CD4-positive, alpha-beta T cell treated with Interleukin-1 beta for 1 hour (primary cell): ENCODE data around the gene COBLL1.

ENCODE experiments used
- DNase-seq, 2 donors: peaks; one replicate each; pipeline ENCODE4 v3.0.0-alpha.2; 2020 to 2022

Gene COBLL1

DNA sequence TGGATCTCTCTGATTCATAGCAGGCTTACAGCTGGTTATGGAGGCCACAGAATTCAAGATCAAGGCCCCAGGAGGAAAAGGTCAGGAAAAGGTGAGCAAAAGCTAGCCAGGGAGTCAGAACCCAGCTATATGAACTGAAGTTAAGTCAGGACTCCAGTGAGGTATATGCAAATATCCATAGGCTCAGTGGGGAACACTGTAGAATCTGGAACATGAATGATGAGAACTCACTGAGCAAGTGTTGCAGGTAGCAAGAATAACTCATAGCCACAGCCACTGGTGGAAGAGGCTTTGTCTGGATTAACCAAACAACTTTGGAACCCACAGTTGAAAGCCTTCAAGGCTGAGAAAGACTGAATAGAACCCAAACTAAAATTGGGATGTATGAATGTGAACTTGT is 24.7 kb downstream of the COBLL1 start:
- DNase-seq = no peak

GRCh38 chr2:164816046-164816445 is 25.6 kb downstream of the COBLL1 start:
- DNase-seq = no peak

- DNase-seq = no peak
These were observed 26.4 kb downstream of the COBLL1 start for GRCh38 chr2:164815071-164815793.

DNA sequence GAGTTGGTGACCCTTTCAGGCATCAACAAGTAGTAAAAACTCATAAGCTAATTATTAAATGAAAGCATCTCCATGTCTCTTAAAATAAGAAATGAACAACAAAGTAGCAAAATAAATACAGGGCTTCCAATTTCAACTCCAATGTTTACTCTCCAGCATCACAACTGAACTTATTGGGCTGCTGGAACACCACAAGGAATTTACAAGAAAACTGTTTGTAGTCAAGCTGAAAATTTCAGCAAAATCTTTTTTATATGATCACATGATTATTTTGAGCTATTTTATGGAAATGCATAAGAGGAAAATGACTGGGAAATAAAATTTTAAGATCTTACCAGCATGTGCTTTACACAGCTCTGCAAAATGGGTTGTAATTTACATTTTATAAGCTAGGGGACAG is 28.1 kb downstream of the COBLL1 start:
- DNase-seq = no peak

DNA sequence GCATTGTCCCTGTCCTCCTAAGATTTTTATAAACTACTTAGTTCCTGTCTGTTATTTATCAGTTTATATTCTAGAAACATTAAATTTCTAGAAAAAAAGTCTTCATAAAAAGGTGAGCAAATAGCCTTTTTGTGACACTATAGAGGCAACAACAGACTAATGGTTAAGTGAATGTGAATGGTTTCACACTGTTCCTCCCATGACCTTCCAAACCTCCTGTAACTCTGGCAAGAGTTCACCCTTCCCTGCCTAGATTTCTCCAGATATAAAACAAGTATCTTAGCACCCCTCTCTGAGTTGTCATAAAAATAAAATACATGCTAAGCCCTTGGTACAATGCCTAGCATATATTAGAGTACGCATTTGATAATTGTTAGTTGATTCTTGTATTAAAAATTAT is 29.2 kb downstream of the COBLL1 start:
- no peak for DNase-seq

GRCh38 chr2:164811819-164812218 is 29.8 kb downstream of the COBLL1 start:
- DNase-seq = no peak

GRCh38 chr2:164810843-164811242 is 30.8 kb downstream of the COBLL1 start:
- no peak for DNase-seq

- DNase-seq = no peak
These were observed 32.8 kb downstream of the COBLL1 start for GRCh38 chr2:164808776-164809175.

DNA sequence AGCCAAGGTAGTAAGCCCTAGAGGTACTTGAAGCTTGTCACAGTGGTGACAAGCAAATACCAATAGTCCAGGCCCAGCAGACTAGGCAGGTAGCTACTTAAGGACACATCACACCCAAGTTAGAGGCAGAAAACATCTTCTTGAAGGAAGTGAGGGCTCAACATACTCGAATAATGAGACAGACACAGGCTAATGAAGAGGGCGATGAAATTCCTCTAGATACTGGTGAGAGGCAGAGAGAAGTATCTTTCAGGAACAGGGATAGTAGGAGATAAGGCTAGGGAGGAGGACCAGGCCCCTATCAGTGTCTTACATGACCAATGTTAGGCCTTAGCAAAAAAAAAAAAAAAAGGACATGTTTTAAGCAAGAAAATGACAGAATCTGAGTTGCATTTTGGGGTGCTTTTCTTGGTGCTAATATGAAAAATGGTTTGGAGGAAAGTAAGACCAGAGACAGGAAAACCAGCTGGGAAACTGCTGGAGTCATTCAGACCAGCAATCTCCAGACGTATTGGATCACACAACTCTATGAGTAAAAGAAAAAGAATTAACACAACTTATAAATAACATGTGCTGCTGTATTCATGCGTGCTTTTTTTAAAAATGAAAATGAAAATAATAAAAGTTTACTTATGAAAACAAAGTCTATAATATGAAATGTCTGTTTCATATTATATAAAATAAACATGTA is 37.7 kb downstream of the COBLL1 start:
- no peak for DNase-seq

DNA sequence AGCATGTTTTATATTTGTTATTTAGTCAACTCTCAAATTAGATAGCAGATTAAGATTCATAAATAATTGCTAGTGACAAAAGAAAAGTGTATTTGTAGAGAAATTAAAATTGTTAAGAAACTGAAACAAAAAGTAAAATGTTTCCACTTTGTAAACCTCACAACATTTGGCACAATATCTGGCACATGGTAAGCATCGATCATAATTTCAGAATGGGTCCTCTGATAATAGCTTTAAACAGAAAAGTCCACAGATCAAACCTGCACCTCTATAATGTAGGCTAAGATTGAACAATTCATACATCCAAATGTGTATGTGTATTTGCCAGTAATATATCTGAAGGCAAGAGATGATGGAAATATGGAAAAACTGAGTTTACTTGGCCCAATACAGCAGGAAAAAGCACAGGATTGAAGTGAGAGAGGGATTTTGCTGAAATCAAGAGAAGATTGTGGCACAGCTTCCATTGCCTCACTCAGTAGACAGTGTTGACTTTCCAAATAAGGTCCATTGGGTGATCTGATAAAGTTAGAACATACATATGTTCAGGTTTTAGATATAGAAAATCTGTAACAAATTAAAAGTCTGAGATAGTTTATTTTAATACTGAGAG is 39.4 kb downstream of the COBLL1 start:
- no peak for DNase-seq

DNA sequence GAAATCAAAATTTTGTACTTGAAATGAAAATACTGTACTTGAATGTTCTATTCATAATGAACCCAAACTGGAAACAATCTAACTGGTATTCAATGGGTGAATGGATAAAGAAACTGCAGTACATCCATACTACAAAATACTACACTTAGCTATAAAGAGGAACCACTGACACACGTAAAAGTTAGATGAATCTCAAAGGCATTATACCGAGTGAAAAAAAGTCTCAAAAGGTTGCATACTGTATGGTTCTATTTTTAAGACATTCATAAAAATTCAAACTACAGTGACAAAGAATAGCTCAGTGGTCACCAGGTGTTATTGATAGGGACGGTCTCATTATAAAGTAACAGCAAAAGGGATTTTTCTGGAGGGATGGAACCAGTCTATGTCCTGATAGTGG is 41.1 kb downstream of the COBLL1 start:
- DNase-seq = no peak

DNA sequence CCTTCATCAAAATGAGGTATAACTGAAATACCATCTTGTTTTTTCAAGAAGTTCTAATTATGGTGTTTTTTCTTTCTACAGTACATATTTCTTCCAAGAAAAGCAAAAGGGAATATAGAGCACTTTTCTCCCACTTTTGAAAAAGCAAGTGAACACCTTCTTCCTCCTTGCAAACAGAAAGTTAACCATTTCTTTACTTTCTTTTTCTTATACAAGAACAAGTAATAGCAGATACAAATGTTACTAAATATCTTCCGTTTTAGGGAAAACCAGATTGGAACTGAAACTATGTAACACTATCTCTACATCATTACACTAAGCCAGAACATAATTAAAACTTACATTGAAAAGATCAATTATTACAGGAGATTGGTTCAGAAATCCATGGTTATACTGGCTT is 44.0 kb downstream of the COBLL1 start:
- DNase-seq = no peak

DNA sequence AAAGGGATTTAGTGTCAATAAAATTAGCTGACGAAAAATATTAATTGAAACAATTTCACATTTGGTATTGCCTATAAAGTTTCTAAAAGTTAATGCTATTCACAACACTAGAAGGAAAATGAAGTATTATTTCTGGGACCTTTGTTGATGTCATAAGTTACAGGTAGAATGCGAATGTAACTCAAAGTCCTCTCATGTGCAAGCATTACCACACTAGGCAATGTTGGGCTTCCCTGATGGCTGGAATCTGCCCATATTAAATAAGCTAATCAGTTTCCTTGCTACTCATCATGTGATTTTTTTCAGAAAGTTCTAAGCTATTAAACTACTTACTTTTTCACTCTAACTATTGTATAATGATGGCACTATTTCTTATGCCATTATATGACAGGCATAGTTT is 44.6 kb downstream of the COBLL1 start:
- no peak for DNase-seq

DNA sequence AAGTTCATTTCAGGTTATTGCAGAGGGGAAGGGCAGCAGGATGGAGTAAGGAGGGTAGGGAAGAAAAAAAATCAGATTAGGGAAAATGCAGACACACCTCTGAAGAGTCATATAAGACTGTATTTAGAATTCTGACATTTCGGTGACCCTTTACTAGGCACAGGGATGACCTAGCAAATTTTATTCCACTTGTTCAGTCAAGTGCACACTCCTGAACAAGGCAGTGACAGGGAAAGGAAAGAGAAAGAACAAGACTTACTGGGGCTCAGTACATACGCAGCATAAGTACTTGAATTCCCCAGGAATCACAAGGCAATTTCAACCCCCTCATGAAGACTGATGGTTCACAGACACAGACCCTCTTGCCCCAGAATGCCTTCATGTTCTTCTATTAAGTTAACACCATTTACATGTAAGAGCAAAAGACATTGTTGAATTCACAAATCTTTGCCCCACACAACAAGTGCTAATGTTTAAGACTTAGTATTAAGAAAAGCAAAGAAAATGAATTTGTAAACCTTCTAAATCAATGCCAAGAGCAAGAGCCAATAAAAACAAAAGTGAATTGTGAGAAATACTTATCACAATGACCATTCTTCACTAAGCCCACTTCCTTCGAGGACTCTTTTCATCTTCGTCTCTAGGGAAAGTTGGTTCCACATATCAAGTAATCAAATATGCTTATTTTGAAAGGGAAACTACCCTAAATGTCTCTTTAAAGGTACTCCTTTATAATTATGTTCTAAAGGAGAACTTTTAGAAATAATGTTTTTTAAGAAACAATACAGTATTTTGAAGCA is 47.0 kb downstream of the COBLL1 start:
- DNase-seq = no peak

- DNase-seq = no peak
These were observed 47.6 kb downstream of the COBLL1 start for GRCh38 chr2:164794016-164794415.

- DNase-seq = no peak
These were observed 48.1 kb downstream of the COBLL1 start for GRCh38 chr2:164793529-164793928.

GRCh38 chr2:164792316-164793170 is 49.1 kb downstream of the COBLL1 start:
- DNase-seq = no peak

DNA sequence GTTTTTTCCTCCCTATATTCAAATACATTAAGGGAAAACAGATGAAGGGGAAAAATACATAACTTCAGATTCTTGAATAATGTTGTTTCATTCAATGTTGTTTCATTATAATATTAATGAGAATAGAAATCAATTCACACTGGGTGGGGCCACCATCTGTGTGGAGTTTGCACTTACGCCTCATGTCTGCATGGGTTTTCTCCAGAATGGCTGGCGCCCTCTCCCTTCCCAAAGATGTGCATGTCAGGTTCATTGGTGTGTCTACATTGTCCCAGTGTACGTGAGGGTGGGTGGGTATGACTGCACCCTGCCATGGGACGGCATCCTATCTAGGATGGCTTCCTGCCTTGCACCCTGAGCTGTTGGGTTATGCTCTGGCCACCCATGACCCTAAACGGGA is 51.7 kb downstream of the COBLL1 start:
- DNase-seq = no peak

DNA sequence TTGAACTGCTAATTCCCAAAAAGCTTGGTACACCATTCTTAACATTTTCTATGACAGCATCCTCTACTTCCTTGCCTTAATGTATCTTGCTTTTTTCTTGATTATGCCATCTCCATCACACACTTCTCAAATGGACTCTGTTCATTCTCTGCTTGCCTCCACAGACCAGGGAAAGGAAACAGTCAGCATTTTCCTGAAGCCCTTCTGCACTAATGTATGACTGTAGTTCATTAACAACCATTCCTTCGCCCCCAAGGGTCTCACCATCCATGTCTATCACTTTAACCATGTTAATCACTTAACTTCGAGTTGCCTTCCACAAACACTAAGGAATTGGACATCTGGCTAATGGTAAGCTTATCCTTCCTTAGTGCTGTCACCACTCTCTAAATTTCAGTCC is 54.8 kb downstream of the COBLL1 start:
- no peak for DNase-seq

GRCh38 chr2:164785457-164785856 is 56.2 kb downstream of the COBLL1 start:
- DNase-seq = no peak

DNA sequence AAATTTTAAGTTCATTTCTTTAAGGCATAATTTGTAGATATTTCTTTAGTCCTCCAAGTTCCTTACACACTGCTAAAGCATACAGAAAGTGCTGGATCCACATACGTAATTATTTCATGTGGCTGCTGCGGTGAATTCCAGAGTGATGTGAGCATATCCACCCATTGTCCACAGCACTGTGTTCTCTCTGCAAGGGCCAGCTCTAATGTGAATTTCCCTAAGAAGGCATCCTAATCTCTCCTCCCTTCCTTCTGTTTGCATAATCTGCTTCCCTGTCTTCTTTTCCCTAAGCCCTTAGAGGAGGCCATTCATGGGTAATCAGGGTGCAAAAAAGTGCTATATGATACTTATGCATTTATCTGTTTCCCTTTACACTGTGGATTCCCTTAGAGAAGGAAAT is 57.2 kb downstream of the COBLL1 start:
- DNase-seq = no peak

- no peak for DNase-seq
These were observed 59.3 kb downstream of the COBLL1 start for GRCh38 chr2:164782323-164782722.

- no peak for DNase-seq
These were observed 60.2 kb downstream of the COBLL1 start for GRCh38 chr2:164781394-164781793.
